ENCODE results near the gene ARHGDIG.

- TF ChIP-seq CTCF (IDR thresholded peaks at IDR 0.05 in 4 of 5, conservative IDR thresholded peaks at IDR 0.05 in 1 of 5) (no peak), POLR2A (IDR thresholded peaks at IDR 0.05) (no peak)
Measured at GRCh38 chr16:247027-247426, 33.4 kb upstream of the ARHGDIG start.

Data from gastrocnemius medialis (tissue), 4 donors.